ENCODE measurements around the gene SMCP. TPM values are rescaled to one million over a fixed set of nuclear protein-coding genes. Genes with fewer than 3 reads are reported as not detected.

SMCP gene
- total and polyA plus RNA-seq, 2 of the 13 experiments (the other 11 are each of a cell fraction or from before 2014, with no cell fraction given): not detected

DNA sequence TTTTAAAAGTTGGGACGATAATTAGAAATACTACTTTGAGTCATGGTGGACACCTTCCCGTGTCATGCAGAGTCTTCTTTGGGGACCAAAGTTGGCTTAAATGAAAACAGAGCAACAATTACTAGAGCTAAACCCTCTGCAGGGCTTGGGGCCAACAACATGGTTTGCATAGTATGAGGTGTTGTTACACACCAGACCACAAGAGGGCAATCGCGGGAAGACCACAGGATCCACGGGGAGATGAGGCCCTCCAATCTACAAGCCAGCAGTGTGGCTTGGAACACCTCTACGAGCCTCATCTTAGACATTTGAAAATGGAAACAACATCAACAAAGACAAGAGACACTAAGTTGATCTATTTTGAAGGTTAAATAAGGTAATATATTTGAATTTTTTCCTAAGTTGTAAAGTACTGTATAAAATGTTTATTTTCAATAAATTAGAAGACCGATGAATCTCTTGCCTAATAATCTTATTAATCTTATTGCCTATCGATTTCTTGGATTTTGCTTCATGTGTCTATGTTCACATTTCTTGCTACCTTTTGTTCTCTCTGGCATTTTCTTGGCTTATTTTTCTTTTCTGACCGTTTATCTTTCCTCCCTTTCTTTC lies 8.2 kb upstream of the SMCP start:
- Histone ChIP-seq H3K27me3 (ENCODE audit: control insufficient read depth in 1 of 2, insufficient read depth in 2 of 2, low read length in 2 of 2) (no peaks in the 10 kb centered on the region), H3K79me2 (ENCODE audit: insufficient read depth, low read length) (no peaks in the 10 kb centered on the region), H3K9ac (ENCODE audit: insufficient read depth, low read depth, low read length) (no peak overlapping the region), H3K4me1 (ENCODE audit: insufficient read depth, low read length) (no peaks in the 10 kb centered on the region), H3K9me3 (ENCODE audit: low read length) (no peaks in the 10 kb centered on the region), H3K4me2 (ENCODE audit: low read depth, low read length) (no peak overlapping the region), H3K27ac (ENCODE audit: extremely low read length, insufficient read depth, low read length) (no peak overlapping the region), H4K20me1 (ENCODE audit: insufficient read depth, low read length) (no peaks in the 10 kb centered on the region), H2AFZ (ENCODE audit: low read length) (no peak overlapping the region), H3K4me3 (replicated peaks in 1 of 3; ENCODE audit: insufficient read depth in 1 of 3, low read depth in 2 of 3, low read length in 3 of 3) (no peak overlapping the region), H3K36me3 (replicated peaks in 1 of 2; ENCODE audit: control insufficient read depth in 1 of 2, insufficient read depth in 2 of 2, low read length in 2 of 2) (no peaks in the 10 kb centered on the region)
- intact Hi-C loops (cut with micrococcal nuclease; ENCODE audit: unreplicated experiment): loop anchor here (5.0 kb wide), 1 partner anchor 218 kb away; no protein-coding TSS in a partner anchor
- WGBS (ENCODE audit: low lambda C conversion rate): 14% methylated on average over 9 of the region's 9 CpGs
- BruUV-seq (replicated peaks): no TSS peak
- DNase-seq (ENCODE audit: low spot score) (peak; percentile 60), FAIRE-seq (peak; percentile 89), ATAC-seq (peak; percentile 83)
- CTCF ChIA-PET (ENCODE audit: low intra/inter-chr PET ratio, low total read pairs): interaction anchor here (1.3 to 1.7 kb wide), 3 partner anchors 56 to 322 kb away, joined by 3 to 12 read pairs (median 4); no protein-coding TSS in a partner anchor
- in situ Hi-C loops (cut with HindIII; ENCODE audit: extremely low pct_ligation_motif_present, low pct_unique_long_range_greater_than_20kb): loop anchor here (5.0 to 10.0 kb wide), 3 partner anchors 57 to 355 kb away; no protein-coding TSS in a partner anchor
- TF ChIP-seq RAD21 (CRISPR knock-in tag; IDR thresholded peaks at IDR 0.05) (peak; percentile 13; the same call in 1 of the 2 replicates), SMC3 (IDR thresholded peaks at IDR 0.05; ENCODE audit: low read length) (peak; percentile 65; the same call in 1 of the 2 replicates), XRCC5 (optimal IDR thresholded peaks at IDR 0.05; ENCODE audit: low read length) (peak; percentile 40), FOXK1 (CRISPR knock-in tag; IDR thresholded peaks at IDR 0.05; ENCODE audit: borderline replicate concordance, low read depth) (0 out of 2 replicates have a peak, but pooled peaks have one; percentile 44), SIN3A (IDR thresholded peaks at IDR 0.05; ENCODE audit: borderline replicate concordance, low read depth, low read length) (no peak), FOXA1 (IDR thresholded peaks at IDR 0.05) (no peak), FOXA1 (CRISPR knock-in tag; IDR thresholded peaks at IDR 0.05) (peak; percentile 43), TSC22D2 (CRISPR knock-in tag; IDR thresholded peaks at IDR 0.05; ENCODE audit: borderline replicate concordance) (no peak), SMAD1 (CRISPR knock-in tag; IDR thresholded peaks at IDR 0.05; ENCODE audit: borderline replicate concordance, low read depth) (no peak), STAG1 (CRISPR knock-in tag; IDR thresholded peaks at IDR 0.05) (peak; percentile 46)
- TF ChIP-seq, protein P1, sequence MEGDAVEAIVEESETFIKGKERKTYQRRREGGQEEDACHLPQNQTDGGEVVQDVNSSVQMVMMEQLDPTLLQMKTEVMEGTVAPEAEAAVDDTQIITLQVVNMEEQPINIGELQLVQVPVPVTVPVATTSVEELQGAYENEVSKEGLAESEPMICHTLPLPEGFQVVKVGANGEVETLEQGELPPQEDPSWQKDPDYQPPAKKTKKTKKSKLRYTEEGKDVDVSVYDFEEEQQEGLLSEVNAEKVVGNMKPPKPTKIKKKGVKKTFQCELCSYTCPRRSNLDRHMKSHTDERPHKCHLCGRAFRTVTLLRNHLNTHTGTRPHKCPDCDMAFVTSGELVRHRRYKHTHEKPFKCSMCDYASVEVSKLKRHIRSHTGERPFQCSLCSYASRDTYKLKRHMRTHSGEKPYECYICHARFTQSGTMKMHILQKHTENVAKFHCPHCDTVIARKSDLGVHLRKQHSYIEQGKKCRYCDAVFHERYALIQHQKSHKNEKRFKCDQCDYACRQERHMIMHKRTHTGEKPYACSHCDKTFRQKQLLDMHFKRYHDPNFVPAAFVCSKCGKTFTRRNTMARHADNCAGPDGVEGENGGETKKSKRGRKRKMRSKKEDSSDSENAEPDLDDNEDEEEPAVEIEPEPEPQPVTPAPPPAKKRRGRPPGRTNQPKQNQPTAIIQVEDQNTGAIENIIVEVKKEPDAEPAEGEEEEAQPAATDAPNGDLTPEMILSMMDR (CRISPR knock-in tag; IDR thresholded peaks at IDR 0.05): peak; percentile 79
- POLR2A ChIA-PET: no interaction called here

All from HepG2 (cell line).